Measurements from ENCODE around the gene PRDM16. TPM values are rescaled to one million over a fixed set of nuclear protein-coding genes. Genes with fewer than 3 reads are reported as not detected.

Gene PRDM16
- total and polyA plus RNA-seq, 2 experiments from 2014 or later, result 0.14 to 0.16 TPM

DNA sequence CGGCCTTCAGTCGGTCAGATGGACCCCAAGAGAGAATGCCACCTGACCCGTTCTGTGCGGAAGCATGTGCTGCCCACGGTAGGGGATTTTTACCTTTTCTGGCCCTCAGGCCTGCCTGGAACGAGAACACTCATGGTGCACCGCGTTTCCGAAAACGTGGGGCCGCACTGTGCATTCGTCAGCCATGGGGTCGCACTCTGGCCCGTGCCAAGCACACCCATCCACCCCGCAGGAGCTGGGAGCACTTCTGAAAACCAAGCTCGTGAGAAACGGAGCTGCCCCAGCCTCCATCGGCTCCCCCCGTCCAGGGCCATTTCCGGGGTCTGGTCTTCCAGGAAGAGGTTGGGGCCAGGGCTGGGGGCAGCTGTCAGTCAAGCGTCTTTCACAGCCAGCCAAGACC, 72.8 kb downstream of the PRDM16 start (continued):
- TF ChIP-seq, protein P1, sequence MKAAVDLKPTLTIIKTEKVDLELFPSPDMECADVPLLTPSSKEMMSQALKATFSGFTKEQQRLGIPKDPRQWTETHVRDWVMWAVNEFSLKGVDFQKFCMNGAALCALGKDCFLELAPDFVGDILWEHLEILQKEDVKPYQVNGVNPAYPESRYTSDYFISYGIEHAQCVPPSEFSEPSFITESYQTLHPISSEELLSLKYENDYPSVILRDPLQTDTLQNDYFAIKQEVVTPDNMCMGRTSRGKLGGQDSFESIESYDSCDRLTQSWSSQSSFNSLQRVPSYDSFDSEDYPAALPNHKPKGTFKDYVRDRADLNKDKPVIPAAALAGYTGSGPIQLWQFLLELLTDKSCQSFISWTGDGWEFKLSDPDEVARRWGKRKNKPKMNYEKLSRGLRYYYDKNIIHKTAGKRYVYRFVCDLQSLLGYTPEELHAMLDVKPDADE (IDR thresholded peaks at IDR 0.05), result no peak
- TF ChIP-seq, protein P2, sequence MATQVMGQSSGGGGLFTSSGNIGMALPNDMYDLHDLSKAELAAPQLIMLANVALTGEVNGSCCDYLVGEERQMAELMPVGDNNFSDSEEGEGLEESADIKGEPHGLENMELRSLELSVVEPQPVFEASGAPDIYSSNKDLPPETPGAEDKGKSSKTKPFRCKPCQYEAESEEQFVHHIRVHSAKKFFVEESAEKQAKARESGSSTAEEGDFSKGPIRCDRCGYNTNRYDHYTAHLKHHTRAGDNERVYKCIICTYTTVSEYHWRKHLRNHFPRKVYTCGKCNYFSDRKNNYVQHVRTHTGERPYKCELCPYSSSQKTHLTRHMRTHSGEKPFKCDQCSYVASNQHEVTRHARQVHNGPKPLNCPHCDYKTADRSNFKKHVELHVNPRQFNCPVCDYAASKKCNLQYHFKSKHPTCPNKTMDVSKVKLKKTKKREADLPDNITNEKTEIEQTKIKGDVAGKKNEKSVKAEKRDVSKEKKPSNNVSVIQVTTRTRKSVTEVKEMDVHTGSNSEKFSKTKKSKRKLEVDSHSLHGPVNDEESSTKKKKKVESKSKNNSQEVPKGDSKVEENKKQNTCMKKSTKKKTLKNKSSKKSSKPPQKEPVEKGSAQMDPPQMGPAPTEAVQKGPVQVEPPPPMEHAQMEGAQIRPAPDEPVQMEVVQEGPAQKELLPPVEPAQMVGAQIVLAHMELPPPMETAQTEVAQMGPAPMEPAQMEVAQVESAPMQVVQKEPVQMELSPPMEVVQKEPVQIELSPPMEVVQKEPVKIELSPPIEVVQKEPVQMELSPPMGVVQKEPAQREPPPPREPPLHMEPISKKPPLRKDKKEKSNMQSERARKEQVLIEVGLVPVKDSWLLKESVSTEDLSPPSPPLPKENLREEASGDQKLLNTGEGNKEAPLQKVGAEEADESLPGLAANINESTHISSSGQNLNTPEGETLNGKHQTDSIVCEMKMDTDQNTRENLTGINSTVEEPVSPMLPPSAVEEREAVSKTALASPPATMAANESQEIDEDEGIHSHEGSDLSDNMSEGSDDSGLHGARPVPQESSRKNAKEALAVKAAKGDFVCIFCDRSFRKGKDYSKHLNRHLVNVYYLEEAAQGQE (IDR thresholded peaks at IDR 0.05; ENCODE audit: unreplicated experiment), result no peak
- no peak for TF ChIP-seq ZNF114 (CRISPR knock-in tag; IDR thresholded peaks at IDR 0.05)
- no peak for TF ChIP-seq STAT1 (IDR thresholded peaks at IDR 0.05; ENCODE audit: unreplicated experiment)

DNA sequence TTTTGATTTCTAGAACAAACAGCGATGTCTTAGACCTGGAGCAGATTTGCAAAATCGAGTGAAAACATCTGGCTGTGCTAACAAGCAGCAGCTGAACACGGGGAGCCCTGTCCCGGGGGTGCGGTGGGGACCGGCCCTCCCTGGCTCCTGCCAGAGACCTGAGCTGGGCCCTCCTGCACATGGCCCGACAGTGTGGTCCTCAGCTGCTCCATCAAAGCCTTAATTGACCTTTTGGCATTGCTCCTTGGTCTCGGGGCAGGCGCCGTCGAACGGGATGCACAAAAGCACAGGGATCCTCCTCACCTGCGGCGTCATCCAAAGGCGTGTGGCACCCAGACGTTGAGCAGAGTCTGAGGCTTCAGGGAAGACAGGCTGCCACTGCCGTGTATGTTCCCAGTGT, 73.2 kb downstream of the PRDM16 start:
- H4K20me1 ChIP-seq (replicated peaks; ENCODE audit: insufficient read depth), result no peaks in the 10 kb centered on the region
- no peak for TF ChIP-seq ZNF114 (CRISPR knock-in tag; IDR thresholded peaks at IDR 0.05)
- TF ChIP-seq, protein P2 (IDR thresholded peaks at IDR 0.05; ENCODE audit: unreplicated experiment), result no peak
- no peak for TF ChIP-seq POLR2AphosphoS5 (IDR thresholded peaks at IDR 0.05; ENCODE audit: low read depth)
- no peak for TF ChIP-seq CREB1 (CRISPR knock-in tag; IDR thresholded peaks at IDR 0.05; ENCODE audit: low read depth)
- no peak for TF ChIP-seq ZNF331 (CRISPR knock-in tag; IDR thresholded peaks at IDR 0.05; ENCODE audit: low read depth)
- no peak for TF ChIP-seq EZH2phosphoT487 (IDR thresholded peaks at IDR 0.05; ENCODE audit: unreplicated experiment)
- TF ChIP-seq, protein P1 (IDR thresholded peaks at IDR 0.05), result no peak
- TF ChIP-seq NANOG (IDR thresholded peaks at IDR 0.05; ENCODE audit: borderline replicate concordance), result no peak
- TF ChIP-seq, protein P3, sequence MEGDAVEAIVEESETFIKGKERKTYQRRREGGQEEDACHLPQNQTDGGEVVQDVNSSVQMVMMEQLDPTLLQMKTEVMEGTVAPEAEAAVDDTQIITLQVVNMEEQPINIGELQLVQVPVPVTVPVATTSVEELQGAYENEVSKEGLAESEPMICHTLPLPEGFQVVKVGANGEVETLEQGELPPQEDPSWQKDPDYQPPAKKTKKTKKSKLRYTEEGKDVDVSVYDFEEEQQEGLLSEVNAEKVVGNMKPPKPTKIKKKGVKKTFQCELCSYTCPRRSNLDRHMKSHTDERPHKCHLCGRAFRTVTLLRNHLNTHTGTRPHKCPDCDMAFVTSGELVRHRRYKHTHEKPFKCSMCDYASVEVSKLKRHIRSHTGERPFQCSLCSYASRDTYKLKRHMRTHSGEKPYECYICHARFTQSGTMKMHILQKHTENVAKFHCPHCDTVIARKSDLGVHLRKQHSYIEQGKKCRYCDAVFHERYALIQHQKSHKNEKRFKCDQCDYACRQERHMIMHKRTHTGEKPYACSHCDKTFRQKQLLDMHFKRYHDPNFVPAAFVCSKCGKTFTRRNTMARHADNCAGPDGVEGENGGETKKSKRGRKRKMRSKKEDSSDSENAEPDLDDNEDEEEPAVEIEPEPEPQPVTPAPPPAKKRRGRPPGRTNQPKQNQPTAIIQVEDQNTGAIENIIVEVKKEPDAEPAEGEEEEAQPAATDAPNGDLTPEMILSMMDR (conservative IDR thresholded peaks at IDR 0.05; ENCODE audit: low read depth in 2 of 2), result no peak
- no peaks in the 10 kb centered on the region for H3K4me1 Mint-ChIP-seq
- H3K9me2 ChIP-seq (ENCODE audit: insufficient read depth), result no peaks in the 10 kb centered on the region
- H3K4me3 Mint-ChIP-seq, result no peak overlapping the region
- H3K36me3 Mint-ChIP-seq (ENCODE audit: low read depth), result no peaks in the 10 kb centered on the region
- no peak overlapping the region for H3K27ac ChIP-seq (ENCODE audit: low read depth)
- no peaks in the 10 kb centered on the region for H3K9me3 Mint-ChIP-seq
- H3F3A ChIP-seq (replicated peaks; ENCODE audit: low read depth), result no peaks in the 10 kb centered on the region
- H3K27me3 ChIP-seq (ENCODE audit: insufficient read depth), result no peaks in the 10 kb centered on the region
- H3K36me3 ChIP-seq (ENCODE audit: insufficient read depth), result no peaks in the 10 kb centered on the region
- H3K27ac Mint-ChIP-seq, result no peak overlapping the region
- H2AFZ ChIP-seq, result no peak overlapping the region
- no peaks in the 10 kb centered on the region for H3K79me2 ChIP-seq (replicated peaks; ENCODE audit: insufficient read depth)
- H3K27me3 Mint-ChIP-seq (ENCODE audit: insufficient read depth, low read depth, poor library complexity), result peaks cover 9% of the 10 kb centered on the region
- no peaks in the 10 kb centered on the region for H3K4me1 ChIP-seq (ENCODE audit: insufficient read depth)
- ATAC-seq (no peak), DNase-seq (ENCODE audit: low spot score) (no peak)
- no peak overlapping the region for H3K4me2 ChIP-seq
- H3K4me3 ChIP-seq, result no peak overlapping the region

All from GM23338 (cell line).